HFFc6 (cell line): ENCODE results near the gene CHCT1. TPM values are rescaled to one million over a fixed set of nuclear protein-coding genes. Genes with fewer than 3 reads are reported as not detected.
"Not testable (repeated sequence)": the region's sequence is repeated elsewhere in the genome, so short reads cannot be mapped to it uniquely, and the experiment has no call there.

Source experiments
- DNase-seq: peaks from one replicate; pipeline ENCODE4 v3.0.0-alpha.2; 2018
- H3K27ac Mint-ChIP-seq: 2 replicates; pipeline ENCODE4 v1.8.0; 2020; ENCODE audit warnings: mild to moderate bottlenecking, mixed read lengths
- H3K27me3 Mint-ChIP-seq: 2 replicates; pipeline ENCODE4 v1.8.0; 2021; ENCODE audit warnings: mild to moderate bottlenecking, moderate library complexity, mixed read lengths; ENCODE audit not compliant: insufficient read depth
- H3K36me3 Mint-ChIP-seq: 2 replicates; pipeline ENCODE4 v1.8.0; 2021; ENCODE audit warnings: low read depth, mixed read lengths
- H3K4me1 Mint-ChIP-seq: 2 replicates; pipeline ENCODE4 v1.8.0; 2020; ENCODE audit warnings: low read depth, mixed read lengths
- H3K4me3 Mint-ChIP-seq: 2 replicates; pipeline ENCODE4 v1.8.0; 2020; ENCODE audit warnings: mild to moderate bottlenecking, moderate library complexity, mixed read lengths
- H3K9me3 Mint-ChIP-seq: 2 replicates; pipeline ENCODE4 v1.8.0; 2020; ENCODE audit warnings: mild to moderate bottlenecking, mixed read lengths
- CTCF ChIP-seq: fragments of 200-600 bp; sonication (generic); IDR thresholded peaks from 2 replicates; pipeline ENCODE4 v1.5.0; 2021; ENCODE audit warnings: antibody characterized with exemption, mild to moderate bottlenecking
- total RNA-seq, 6 experiments: library from RNA; stranded (reverse); fragmentation: NEBNext Ultra II Directional; extraction: Animal tissue kit (Norgen Biotek cat#: 25700); gene quantifications; 2 replicates in 1 of 6; 3 replicates in 5 of 6; pipeline ENCODE4 v1.2.3, GENCODE V29; 2021

Gene CHCT1
- total RNA-seq, 6 experiments from 2014 or later, result not detected

- Mint-ChIP-seq H3K27ac (no peak overlapping the region), H3K9me3 (no peaks in the 10 kb centered on the region), H3K4me1 (peaks cover 6% of the 10 kb centered on the region), H3K27me3 (peaks cover 5% of the 10 kb centered on the region), H3K36me3 (no peaks in the 10 kb centered on the region), H3K4me3 (no peak overlapping the region)
- DNase-seq, result no peak
- TF ChIP-seq CTCF, result no peak
Observed at GRCh38 chr17:60416368-60416925, 5.8 kb upstream of the CHCT1 start.

DNA sequence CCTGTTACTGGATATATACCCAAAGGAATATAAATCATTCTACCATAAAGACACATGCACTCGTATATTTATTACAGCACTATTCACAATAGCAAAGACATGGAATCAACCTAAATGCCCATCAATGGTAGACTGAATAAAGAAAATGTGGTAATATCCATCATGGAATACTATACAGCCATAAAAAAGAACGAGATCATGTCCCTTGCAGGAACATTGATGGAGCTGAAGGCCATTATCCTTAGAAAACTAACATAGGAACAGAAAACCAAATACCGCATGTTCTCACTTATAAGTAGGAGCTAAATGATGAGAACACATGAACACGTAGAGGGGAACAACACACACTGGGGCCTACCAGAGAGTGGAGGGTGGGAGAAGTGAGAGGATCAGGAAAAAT lies 3.3 kb upstream of the CHCT1 start:
- not testable (repeated sequence) for H3K9me3 Mint-ChIP-seq, H3K36me3 Mint-ChIP-seq, H3K27me3 Mint-ChIP-seq, DNase-seq, H3K27ac Mint-ChIP-seq, H3K4me1 Mint-ChIP-seq, H3K4me3 Mint-ChIP-seq

- H3K4me1 Mint-ChIP-seq, H3K4me3 Mint-ChIP-seq, H3K27me3 Mint-ChIP-seq, DNase-seq, H3K36me3 Mint-ChIP-seq, H3K27ac Mint-ChIP-seq, H3K9me3 Mint-ChIP-seq: not testable (repeated sequence)
Observed at GRCh38 chr17:60419875-60420274, 2.4 kb upstream of the CHCT1 start.

DNA sequence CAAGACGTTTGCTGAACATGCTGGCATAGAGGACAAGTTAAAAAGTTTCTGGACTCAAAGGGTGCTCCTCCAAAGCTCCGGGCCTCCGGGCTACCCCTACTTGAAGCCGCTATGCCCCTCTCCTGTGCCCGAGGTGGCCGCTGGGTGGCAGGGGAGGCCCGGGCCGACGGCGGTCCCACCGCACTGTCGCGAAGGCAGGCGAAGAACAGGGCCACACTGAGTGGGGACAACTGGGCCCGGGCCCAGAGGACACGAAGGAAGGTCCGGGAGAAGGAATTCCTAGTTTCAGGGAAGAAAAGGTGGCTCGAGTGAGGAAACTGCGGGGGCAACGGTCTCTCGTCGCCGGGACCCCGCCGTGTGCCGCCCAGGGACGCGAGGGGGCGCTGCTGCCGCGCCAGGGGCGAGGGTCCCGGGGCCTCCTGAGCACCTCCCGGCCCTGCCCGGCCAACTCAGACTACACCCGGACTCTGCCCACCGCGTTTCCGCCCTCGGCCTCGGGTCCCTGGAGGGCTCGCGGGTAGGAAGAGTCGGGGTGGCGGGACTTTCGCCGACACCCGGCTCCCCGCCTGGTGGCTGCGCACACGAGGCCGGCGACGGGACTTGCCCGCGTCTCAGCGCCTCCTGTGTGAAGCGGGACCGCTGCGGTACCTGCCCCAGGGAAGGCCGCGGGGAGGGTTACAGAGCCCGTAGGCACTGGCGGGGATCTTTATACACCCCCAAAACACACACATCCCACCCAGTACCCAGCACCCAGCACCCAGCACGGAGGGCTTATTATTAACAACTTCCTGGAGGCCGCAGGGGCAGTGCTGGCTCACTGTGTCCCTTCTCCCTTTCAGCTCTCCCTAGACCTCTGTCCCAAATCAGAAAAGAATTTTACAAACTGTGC lies 772 bp upstream of the CHCT1 start:
- peaks cover 2% of the 10 kb centered on the region; the same call in 1 of the 2 replicates for H3K27me3 Mint-ChIP-seq
- H3K4me3 Mint-ChIP-seq, result peak overlapping the region; percentile 68
- peaks cover 6% of the 10 kb centered on the region for H3K4me1 Mint-ChIP-seq
- DNase-seq, result no peak
- TF ChIP-seq CTCF, result peak; percentile 81
- no peaks in the 10 kb centered on the region for H3K36me3 Mint-ChIP-seq
- no peak overlapping the region; the same call in 1 of the 2 replicates for H3K27ac Mint-ChIP-seq
- H3K9me3 Mint-ChIP-seq, result no peaks in the 10 kb centered on the region

- no peak for TF ChIP-seq CTCF
- Mint-ChIP-seq H3K9me3 (no peaks in the 10 kb centered on the region), H3K27ac (no peak overlapping the region), H3K27me3 (peaks cover 3% of the 10 kb centered on the region), H3K36me3 (no peaks in the 10 kb centered on the region), H3K4me1 (peaks cover 6% of the 10 kb centered on the region), H3K4me3 (no peak overlapping the region)
- no peak for DNase-seq
Observed at GRCh38 chr17:60423865-60424264, 1.6 kb downstream of the CHCT1 start.

GRCh38 chr17:60425626-60426025 lies 3.3 kb downstream of the CHCT1 start:
- H3K36me3 Mint-ChIP-seq, result no peaks in the 10 kb centered on the region
- no peak overlapping the region for H3K27ac Mint-ChIP-seq
- H3K4me1 Mint-ChIP-seq, result peaks cover 6% of the 10 kb centered on the region
- peaks cover 3% of the 10 kb centered on the region for H3K27me3 Mint-ChIP-seq
- H3K9me3 Mint-ChIP-seq, result no peaks in the 10 kb centered on the region
- no peak overlapping the region for H3K4me3 Mint-ChIP-seq
- no peak for DNase-seq
- TF ChIP-seq CTCF, result no peak
